TTC549 (cell line): ENCODE measurements around the gene ARHGAP40.

Source experiments
- FAIRE-seq: peaks from 2 replicates; lab custom pipeline; 2012; peaks lifted over from hg19 to GRCh38; lab: Jason Lieb, UNC

The ARHGAP40 gene

DNA sequence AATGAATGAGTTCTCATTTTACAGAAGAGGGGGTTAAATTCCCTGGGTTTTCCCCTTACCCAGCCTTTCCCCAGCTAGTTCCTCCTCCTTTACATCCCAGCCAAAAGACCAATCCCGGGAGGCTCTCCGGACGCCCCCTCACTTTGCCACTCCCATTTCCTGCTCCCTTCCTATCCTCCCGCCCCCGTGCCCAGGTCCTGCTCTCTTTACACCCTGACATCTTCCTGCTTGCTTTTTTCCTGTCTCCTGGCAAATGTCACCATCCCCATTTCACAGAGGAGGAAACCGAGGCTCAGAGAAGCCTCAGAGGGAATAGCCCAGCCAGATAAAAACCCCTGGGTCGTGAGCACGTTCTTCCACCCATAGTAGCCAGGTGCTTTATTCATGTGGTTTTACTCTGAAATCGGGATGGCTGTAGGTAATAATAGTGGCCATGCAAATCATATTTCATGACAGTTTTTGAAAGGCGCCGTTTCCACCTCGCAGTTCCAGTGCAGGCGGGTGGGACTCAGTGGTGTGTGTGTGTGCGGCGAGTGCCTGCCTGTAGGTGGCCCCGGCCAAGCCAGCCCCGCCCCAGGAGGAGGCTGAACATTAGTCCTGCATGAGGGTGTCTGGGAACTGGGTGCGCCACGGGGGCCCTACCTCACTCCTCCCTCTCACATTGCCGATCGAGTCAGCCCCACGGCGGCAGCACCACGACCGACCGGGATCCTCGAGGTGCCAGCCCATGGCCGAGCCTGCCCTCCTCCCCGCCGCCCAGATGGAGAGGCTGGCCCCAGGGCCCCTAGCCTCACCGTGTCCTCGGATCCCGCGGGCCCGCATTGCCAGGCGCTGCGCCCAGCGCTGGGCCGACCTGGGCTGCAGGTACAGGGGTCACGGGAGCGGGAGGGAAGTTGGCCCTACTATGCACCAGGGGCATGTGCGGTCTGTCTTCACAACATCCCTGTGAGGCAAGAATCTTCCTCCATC, at the start of gene ARHGAP40:
Gene ARHGAP40, plus strand, starts transcription at position 594 of the 969 bp plus-strand sequence.
- FAIRE-seq = no peak

GRCh38 chr20:38554986-38555385, 46.6 kb upstream of the ARHGAP40 start:
- no peak for FAIRE-seq

DNA sequence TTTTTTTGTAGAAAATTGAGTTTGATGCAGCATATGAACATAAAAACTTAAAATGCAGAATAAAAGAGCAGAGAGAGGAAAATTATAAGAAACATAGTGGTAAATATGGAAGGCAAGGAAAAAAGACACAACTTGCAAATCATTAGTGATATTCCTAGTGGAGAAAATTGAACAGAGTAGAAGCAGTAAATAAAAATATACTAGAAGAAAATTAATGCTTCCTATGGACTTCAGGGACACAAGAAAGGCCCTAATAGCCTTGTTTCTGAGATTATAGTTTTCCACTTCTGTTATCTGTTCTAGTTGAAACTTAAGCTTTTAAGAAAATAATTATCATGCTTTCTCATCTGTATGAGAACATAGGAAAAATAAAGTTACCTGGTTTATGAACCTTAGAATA, 46.2 kb upstream of the ARHGAP40 start:
- no peak for FAIRE-seq

DNA sequence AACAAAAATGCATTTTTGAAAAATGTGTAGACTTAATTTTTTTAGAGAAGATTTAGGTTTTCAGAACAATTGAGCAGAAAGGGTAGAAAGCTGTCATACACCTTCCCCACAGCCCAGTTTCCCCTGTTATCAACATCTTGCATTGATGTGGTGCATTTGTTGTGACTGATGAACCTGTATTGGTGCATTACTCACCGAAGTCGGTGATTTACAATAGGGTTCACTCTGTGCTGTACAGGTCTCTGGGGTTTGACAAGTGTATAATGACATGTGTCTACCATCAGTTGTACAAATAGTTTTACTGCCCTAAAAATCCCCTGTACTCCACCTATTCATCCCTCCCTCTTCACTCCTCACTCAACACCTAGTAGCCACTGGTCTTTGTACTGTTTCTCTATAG, 44.4 kb upstream of the ARHGAP40 start:
- FAIRE-seq = no peak

DNA sequence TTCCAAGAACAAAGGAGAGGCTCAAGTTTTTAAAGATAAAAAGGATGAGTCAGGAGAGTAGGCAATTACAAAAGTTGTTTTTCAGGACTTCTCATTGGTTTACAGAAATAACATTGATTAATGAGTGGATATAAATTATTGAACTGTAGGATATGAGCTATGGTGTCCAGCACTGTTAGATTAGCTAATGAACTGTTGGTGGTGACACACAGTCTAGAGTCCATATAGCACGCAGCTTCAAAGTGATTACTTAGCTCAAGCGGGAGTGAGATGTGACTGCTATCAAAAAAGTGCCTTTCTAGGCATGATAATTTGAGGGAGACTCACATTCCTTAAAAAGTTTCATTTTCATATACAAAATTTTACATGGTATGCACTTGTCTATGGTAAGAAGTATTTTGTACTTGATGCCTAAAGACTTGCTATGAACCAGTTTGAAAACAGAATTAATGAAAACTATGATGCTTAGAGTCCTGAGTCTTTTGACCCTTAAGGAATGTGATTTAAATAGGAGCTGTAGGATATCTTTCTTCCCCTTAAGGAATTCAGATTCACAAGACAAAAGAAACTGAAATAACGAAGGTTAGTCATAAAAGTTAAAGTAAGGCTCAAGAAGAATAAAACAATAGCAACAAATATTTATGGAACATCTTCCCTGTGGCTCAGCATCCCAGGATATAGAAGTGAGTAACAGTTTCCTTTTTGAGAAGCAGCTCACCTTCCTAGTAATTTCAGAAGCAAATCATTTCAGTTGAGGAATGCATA, 42.8 kb upstream of the ARHGAP40 start:
- no peak for FAIRE-seq

DNA sequence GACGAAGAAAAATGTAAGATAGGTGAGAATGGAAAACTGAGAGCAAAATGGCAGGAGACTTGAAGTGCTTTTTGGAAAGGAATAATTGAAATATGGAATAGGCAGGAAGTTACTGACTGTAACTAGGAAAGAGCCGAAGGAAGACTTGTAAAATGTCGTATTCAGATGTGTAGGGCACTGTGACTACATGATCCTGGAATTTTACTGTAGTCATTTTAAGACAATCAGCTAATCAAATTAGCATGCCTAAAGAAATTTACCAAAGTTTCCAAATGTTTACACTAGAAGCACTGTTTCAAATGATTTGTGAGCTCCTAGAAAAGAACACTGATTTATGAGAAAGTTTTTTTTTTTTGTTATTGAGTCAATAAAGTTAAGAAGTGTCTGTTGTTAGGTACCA, 41.8 kb upstream of the ARHGAP40 start:
- no peak for FAIRE-seq

- no peak for FAIRE-seq
Observed at GRCh38 chr20:38563802-38564431, 37.7 kb upstream of the ARHGAP40 start.

DNA sequence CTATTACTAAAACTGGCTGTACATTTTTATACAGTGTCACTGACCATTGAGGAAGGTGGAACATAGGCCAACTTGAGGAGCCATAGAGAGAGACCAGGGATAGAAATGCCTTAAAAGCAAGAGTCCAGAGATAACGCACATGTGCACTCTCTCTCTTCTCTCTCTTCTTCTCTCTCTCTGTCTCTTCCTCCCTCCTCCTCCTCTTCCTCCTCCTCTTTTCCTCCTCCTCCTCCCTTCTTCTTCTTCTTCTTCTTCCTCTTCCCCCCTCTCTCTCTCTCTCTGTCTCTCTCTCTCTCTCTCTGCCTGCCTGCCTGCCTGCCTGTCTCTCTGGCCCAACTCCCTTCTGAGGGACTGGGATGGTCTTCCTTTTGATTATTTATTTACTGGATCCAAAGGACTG, 36.9 kb upstream of the ARHGAP40 start:
- FAIRE-seq = no peak

DNA sequence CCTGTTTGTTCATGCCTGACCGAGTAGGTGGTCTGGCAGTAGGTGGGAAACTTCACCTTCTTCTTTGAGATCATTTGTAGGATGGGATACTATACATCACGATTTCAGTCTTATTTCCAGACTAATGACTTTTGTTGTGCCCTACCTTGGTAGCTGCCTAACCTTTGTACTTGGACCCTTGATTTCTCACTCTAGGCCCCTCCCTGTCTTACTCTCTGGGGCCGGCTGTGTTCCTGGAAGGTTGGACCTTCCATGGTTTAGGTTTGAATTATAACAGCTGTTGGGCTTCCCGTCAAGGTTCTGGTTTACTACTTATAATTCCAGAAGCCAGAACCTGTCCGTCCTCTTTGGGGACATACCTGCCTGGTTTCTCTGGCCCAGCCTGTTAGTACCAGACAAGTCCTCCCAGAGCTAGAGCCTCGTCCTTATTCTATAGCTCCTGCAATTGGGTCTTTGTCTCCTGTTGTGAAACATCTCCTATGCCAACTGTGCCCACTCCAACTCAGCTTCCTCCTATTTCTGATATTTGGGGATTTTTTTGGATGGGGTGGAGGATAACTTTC, 35.5 kb upstream of the ARHGAP40 start:
- FAIRE-seq = no peak

GRCh38 chr20:38569747-38570525, 31.7 kb upstream of the ARHGAP40 start:
- FAIRE-seq = no peak

GRCh38 chr20:38573413-38573812, 28.2 kb upstream of the ARHGAP40 start:
- FAIRE-seq = no peak

DNA sequence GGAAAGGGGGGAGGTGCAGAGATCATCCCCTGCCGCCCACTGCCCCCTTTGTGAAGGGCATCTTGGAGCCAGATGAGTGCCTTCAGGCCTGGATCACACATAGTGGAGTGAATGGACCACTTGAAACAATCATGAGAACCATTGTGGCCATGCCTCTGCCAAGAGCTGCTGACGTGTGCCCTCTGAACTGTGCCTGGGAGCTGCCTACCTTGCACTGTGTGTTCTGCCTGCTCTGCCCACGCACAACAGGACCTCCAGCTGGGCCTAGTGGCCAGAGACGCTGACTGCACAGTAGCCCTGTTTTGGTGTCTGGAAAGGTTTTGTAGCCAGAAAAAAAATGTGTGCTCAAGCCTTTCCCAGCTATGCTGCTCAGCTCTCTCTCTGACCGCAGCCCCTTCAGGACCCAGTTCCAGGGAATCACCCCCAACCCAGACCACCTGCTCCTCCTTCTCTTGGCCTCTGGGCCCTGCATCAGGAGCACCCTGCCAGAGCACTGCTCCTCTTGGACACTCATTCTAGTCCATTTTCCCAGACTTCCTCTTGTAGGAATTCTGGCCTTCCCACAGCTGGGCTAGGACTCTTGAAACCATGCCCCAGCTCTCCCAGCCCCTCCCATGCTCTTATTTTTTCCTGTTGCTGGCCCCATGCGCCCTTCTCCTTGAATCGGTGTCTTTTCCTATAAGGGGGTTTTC, 22.2 kb upstream of the ARHGAP40 start:
- FAIRE-seq = no peak

DNA sequence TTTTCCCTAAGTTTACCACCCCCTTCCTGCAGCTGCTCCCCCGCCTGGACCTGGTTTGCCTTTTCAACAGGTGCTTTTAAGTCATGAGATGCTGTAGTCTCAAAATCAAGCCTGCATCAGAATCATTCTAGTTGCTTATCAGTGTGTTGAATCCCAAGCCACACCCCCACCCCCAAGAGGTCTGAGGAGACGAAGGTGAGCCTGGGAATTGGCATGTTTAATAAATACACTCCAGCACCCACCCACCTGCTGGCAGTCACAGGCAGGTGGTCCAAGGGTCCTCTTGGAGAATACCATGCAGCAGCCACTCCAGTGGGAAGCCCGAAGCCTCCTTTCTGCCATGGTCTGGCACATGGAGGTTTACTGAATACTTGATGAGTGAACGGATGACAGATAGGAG, 21.7 kb upstream of the ARHGAP40 start:
- FAIRE-seq = no peak

- FAIRE-seq = no peak
Observed at GRCh38 chr20:38581013-38581412, 20.6 kb upstream of the ARHGAP40 start, which contains the start of gene ADIG. Gene ADIG, plus strand, starts transcription at chr20:38581197. Its CDS starts 54 bp downstream, at chr20:38581251.

GRCh38 chr20:38581830-38582358, 19.7 kb upstream of the ARHGAP40 start:
- FAIRE-seq = no peak

DNA sequence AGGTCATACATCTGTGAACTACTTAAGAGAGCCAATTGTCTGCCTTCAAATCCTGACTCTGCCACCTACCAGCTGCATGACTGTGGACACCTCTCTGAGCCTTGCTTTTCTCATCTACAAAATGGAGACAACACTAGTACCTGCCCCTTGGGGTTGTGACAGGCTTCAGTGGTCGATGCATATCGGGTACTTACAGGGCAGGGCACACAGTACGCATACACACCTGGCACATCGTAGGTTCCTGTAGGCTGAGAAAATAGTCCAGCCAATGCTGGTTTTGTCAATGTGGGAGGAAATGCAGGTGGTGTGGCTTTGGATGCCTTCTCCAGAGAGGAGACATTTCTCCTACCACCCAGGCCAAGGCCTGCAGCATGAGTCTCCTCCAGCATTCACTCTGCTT, 18.3 kb upstream of the ARHGAP40 start:
- FAIRE-seq = no peak

GRCh38 chr20:38584099-38584763, 17.4 kb upstream of the ARHGAP40 start:
- FAIRE-seq = no peak

- FAIRE-seq = no peak
Observed at GRCh38 chr20:38585404-38586180, 16.0 kb upstream of the ARHGAP40 start.

DNA sequence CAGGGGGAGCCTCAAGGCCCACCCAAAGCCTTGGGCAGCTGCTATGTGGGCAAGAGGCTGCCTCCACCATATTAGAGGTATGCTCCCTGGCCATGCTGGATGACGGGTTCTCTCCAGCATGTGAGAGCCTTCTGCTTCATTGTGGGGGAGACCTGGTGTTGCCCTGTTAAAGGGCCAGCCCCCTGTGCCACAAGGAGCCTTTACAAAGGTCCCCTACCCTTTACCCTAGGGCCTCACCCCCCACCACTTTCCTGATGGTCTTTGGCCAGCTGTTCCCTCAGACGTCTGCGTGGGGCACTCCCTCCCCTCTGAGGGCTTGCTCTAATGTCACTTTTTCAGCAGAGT, 15.5 kb upstream of the ARHGAP40 start:
- FAIRE-seq = no peak
